SU-DHL-6 (cell line): ENCODE results near the gene ALOX12.

Experiments
- H2AFZ ChIP-seq: fragments of 200-600 bp; sonication (generic); 2 replicates; pipeline ENCODE4 v1.6.1; 2014; ENCODE audit warnings: low read depth, mild to moderate bottlenecking, moderate library complexity, mixed read lengths, antibody characterized with exemption, low read length; ENCODE audit not compliant: severe bottlenecking
- H3F3A ChIP-seq: fragments of 200-600 bp; shearing (Covaris generic); 2 replicates; pipeline ENCODE4 v1.6.0; 2016; ENCODE audit warnings: antibody characterized with exemption, mild to moderate bottlenecking; ENCODE audit not compliant: insufficient read depth
- H3K27ac ChIP-seq: fragments of 200-600 bp; sonication (generic); 2 replicates; pipeline ENCODE4 v1.5.1; 2016; ENCODE audit warnings: low read depth, mild to moderate bottlenecking, low read length, moderate library complexity, mixed read lengths
- H3K27me3 ChIP-seq: fragments of 200-600 bp; sonication (generic), shearing (Covaris generic); 2 replicates; pipeline ENCODE4 v1.6.0; 2014; ENCODE audit warnings: mild to moderate bottlenecking, low read length
- H3K36me3 ChIP-seq: fragments of 200-600 bp; sonication (generic); 2 replicates; pipeline ENCODE4 v1.6.1; 2014; ENCODE audit warnings: mild to moderate bottlenecking, low read length, mixed read lengths
- H3K4me2 ChIP-seq: fragments of 300-600, 200-600 bp; shearing (Covaris generic), sonication (generic); 2 replicates; pipeline ENCODE4 v1.6.0; 2014; ENCODE audit warnings: low read length, low read depth, mild to moderate bottlenecking; ENCODE audit not compliant: poor library complexity, severe bottlenecking
- H3K4me3 ChIP-seq: fragments of 200-600 bp; sonication (generic); 2 replicates; pipeline ENCODE4 v1.5.1; 2014; ENCODE audit warnings: antibody characterized with exemption, low read length, mild to moderate bottlenecking, mixed read lengths; ENCODE audit not compliant: insufficient read depth, poor library complexity, severe bottlenecking
- H3K79me2 ChIP-seq: fragments of 200-600 bp; sonication (generic); 2 replicates; pipeline ENCODE4 v1.6.1; 2014; ENCODE audit warnings: mild to moderate bottlenecking, low read length, moderate library complexity; ENCODE audit not compliant: insufficient read depth
- H3K9ac ChIP-seq: fragments of 200-600 bp; sonication (generic); 2 replicates; pipeline ENCODE4 v1.7.0; 2014; ENCODE audit warnings: mild to moderate bottlenecking, low read length
- H3K9me2 ChIP-seq: fragments of 200-600 bp; sonication (generic); replicated peaks from 2 replicates; pipeline ENCODE4 v1.6.1; 2014; ENCODE audit warnings: low read length; ENCODE audit not compliant: insufficient read depth
- H3K9me3 ChIP-seq: fragments of 200-600 bp; sonication (generic); 2 replicates; pipeline ENCODE4 v1.6.1; 2014; ENCODE audit warnings: low read length, mixed read lengths; ENCODE audit not compliant: insufficient read depth
- H4K20me1 ChIP-seq: fragments of 200-600 bp; sonication (generic); 2 replicates; pipeline ENCODE4 v1.6.1; 2014; ENCODE audit warnings: low read depth, mild to moderate bottlenecking, antibody characterized with exemption, low read length, moderate library complexity, mixed read lengths
- CTCF ChIP-seq: fragments of 200-600 bp; sonication (generic); IDR thresholded peaks from one replicate; pipeline ENCODE4 v1.5.1; 2017; ENCODE audit warnings: antibody characterized with exemption, mild to moderate bottlenecking, low read length, moderate library complexity; ENCODE audit not compliant: insufficient read depth, poor library complexity, severe bottlenecking
- EZH2phosphoT487 ChIP-seq: fragments of 200-600 bp; sonication (generic), shearing (Covaris generic); conservative IDR thresholded peaks from 2 replicates; pipeline ENCODE4 v1.6.1; 2018; ENCODE audit warnings: mild to moderate bottlenecking, antibody characterized with exemption, low read length, moderate library complexity, mixed read lengths

ALOX12 gene

GRCh38 chr17:6997171-6997570, 1.3 kb downstream of the ALOX12 start:
- TF ChIP-seq EZH2phosphoT487: no peak
- TF ChIP-seq CTCF: no peak
- H3F3A ChIP-seq: no peaks in the 10 kb centered on the region
- H3K79me2 ChIP-seq: no peaks in the 10 kb centered on the region
- no peak overlapping the region for H3K4me3 ChIP-seq
- H3K9me3 ChIP-seq: no peaks in the 10 kb centered on the region
- H3K9ac ChIP-seq: no peak overlapping the region
- no peak overlapping the region for H3K27ac ChIP-seq
- H2AFZ ChIP-seq: no peak overlapping the region
- H3K4me2 ChIP-seq: no peak overlapping the region
- no peaks in the 10 kb centered on the region for H4K20me1 ChIP-seq
- no peaks in the 10 kb centered on the region for H3K36me3 ChIP-seq
- no peaks in the 10 kb centered on the region for H3K27me3 ChIP-seq
- no peaks in the 10 kb centered on the region for H3K9me2 ChIP-seq

DNA sequence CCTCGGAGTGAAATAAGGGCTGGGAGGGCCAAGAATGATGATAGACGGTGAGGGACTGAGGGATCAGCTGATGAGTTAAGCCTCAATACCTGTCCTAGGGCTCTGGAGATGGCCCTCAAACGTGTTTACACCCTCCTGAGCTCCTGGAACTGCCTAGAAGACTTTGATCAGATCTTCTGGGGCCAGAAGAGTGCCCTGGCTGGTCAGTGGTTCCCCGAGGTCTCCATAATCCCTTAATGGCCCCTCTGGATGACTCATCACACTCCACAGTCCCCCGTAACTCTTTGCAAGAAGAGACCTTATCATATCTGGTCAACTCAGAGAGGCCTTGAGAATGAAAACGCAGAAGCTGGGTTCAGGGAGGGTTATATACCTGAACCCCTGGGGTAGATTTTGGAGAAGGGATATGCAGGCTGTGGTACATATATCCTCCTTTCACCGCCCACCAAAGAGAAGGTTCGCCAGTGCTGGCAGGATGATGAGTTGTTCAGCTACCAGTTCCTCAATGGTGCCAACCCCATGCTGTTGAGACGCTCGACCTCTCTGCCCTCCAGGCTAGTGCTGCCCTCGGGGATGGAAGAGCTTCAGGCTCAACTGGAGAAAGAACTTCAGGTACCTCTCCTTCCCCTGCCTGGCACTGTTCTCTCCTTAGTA, 3.1 kb downstream of the ALOX12 start:
- no peak overlapping the region for H3K4me2 ChIP-seq
- H3K9me3 ChIP-seq: no peaks in the 10 kb centered on the region
- H3K9me2 ChIP-seq: no peaks in the 10 kb centered on the region
- no peaks in the 10 kb centered on the region; the same call in 1 of the 2 replicates for H3F3A ChIP-seq
- no peak overlapping the region for H3K9ac ChIP-seq
- H3K36me3 ChIP-seq: no peaks in the 10 kb centered on the region; the same call in 1 of the 2 replicates
- H3K27me3 ChIP-seq: no peaks in the 10 kb centered on the region
- no peaks in the 10 kb centered on the region for H4K20me1 ChIP-seq
- H3K79me2 ChIP-seq: peaks cover 10% of the 10 kb centered on the region
- no peak for TF ChIP-seq CTCF
- no peak overlapping the region for H3K27ac ChIP-seq
- no peak overlapping the region for H2AFZ ChIP-seq
- H3K4me3 ChIP-seq: no peak overlapping the region

- TF ChIP-seq CTCF (peak; percentile 57), EZH2phosphoT487 (no peak)
- Histone ChIP-seq H3K27ac (no peak overlapping the region), H4K20me1 (peaks cover 3% of the 10 kb centered on the region; the same call in 1 of the 2 replicates), H3K27me3 (no peaks in the 10 kb centered on the region), H2AFZ (no peak overlapping the region), H3K79me2 (peaks cover 10% of the 10 kb centered on the region), H3K4me3 (no peak overlapping the region), H3K9ac (no peak overlapping the region), H3K9me2 (no peaks in the 10 kb centered on the region), H3F3A (peaks cover 3% of the 10 kb centered on the region; the same call in 1 of the 2 replicates), H3K4me2 (no peak overlapping the region), H3K36me3 (no peaks in the 10 kb centered on the region; the same call in 1 of the 2 replicates), H3K9me3 (no peaks in the 10 kb centered on the region)
Observed at GRCh38 chr17:7001318-7001961, 5.6 kb downstream of the ALOX12 start.
